Measurements from ENCODE around the gene CHIC1.

GRCh38 chrX:73647632-73648322, 84.8 kb downstream of the CHIC1 start:
- TF ChIP-seq CTCF (IDR thresholded peaks at IDR 0.05) (no peak), ZFX (IDR thresholded peaks at IDR 0.05; ENCODE audit: borderline replicate concordance) (no peak)

Data from 22Rv1 (cell line).